Transverse colon (tissue), 3 donors: ENCODE measurements around the gene GLDC.

Experiments
- EP300 ChIP-seq: sonication (generic); formaldehyde crosslinking; IDR thresholded peaks from one replicate; pipeline ENCODE4 v1.6.1; 2017; ENCODE audit warnings: antibody characterized with exemption, low read depth
- TF ChIP-seq, protein P1 (sequence below), 5 experiments: fragments of 200-600 bp in 3 of 5; fragments of 450-650 bp in 2 of 5; sonication (generic) in 3 of 5; IDR thresholded peaks; 1 replicate in 2 of 5; 2 replicates in 3 of 5; pipeline ENCODE4 v1.5.1; 2016 to 2017; ENCODE audit warnings: antibody characterized with exemption in 5 of 5, inconsistent platforms in 3 of 5, mild to moderate bottlenecking in 2 of 5, moderate library complexity in 1 of 5

DNA sequence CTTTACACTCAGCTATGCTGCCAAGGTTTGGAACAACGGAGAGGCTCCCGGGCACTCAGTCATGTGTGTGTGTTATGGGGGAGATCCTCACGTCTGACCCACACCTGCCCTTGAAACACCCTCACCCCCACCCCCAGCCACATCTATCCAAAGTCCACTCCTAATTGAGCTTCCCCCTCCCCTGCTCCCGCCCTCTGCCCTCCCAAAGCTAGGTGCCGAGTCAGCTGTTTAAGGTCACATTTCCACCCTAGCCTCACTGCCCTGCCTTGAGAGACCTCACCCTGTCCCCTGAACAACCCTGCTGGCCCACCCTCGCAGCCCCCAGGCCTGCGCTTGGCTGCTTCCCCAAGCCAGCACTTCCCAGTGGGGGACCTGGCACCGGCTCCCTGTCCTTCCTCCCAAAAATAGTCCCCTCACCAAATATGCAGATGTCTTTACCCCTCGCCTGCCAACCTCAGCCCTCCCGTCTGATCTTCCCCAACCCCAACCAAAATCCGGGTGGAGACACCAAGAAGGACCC lies 36.0 kb downstream of the GLDC start:
- TF ChIP-seq EP300 = no peak
- TF ChIP-seq, protein P1, sequence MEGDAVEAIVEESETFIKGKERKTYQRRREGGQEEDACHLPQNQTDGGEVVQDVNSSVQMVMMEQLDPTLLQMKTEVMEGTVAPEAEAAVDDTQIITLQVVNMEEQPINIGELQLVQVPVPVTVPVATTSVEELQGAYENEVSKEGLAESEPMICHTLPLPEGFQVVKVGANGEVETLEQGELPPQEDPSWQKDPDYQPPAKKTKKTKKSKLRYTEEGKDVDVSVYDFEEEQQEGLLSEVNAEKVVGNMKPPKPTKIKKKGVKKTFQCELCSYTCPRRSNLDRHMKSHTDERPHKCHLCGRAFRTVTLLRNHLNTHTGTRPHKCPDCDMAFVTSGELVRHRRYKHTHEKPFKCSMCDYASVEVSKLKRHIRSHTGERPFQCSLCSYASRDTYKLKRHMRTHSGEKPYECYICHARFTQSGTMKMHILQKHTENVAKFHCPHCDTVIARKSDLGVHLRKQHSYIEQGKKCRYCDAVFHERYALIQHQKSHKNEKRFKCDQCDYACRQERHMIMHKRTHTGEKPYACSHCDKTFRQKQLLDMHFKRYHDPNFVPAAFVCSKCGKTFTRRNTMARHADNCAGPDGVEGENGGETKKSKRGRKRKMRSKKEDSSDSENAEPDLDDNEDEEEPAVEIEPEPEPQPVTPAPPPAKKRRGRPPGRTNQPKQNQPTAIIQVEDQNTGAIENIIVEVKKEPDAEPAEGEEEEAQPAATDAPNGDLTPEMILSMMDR (IDR thresholded peaks at IDR 0.05) = no peak
